Jurkat, Clone E6-1 (cell line): ENCODE measurements around the gene ATP10D.

Source experiments
- DNase-seq: peaks from one replicate; pipeline ENCODE4 v3.0.0-alpha.2; 2011; ENCODE audit warnings: low read depth, low spot score
- H3K4me3 ChIP-seq: 2 replicates; pipeline ENCODE4 v1.5.1; 2011; ENCODE audit warnings: mild to moderate bottlenecking, low read length, control low read depth, moderate library complexity

ATP10D gene

GRCh38 chr4:47640911-47641310 is 155.8 kb downstream of the ATP10D start:
- no peak for DNase-seq
- no peak overlapping the region for H3K4me3 ChIP-seq

- no peak overlapping the region for H3K4me3 ChIP-seq
- no peak for DNase-seq
These were observed 156.7 kb downstream of the ATP10D start for GRCh38 chr4:47641755-47642154.

DNA sequence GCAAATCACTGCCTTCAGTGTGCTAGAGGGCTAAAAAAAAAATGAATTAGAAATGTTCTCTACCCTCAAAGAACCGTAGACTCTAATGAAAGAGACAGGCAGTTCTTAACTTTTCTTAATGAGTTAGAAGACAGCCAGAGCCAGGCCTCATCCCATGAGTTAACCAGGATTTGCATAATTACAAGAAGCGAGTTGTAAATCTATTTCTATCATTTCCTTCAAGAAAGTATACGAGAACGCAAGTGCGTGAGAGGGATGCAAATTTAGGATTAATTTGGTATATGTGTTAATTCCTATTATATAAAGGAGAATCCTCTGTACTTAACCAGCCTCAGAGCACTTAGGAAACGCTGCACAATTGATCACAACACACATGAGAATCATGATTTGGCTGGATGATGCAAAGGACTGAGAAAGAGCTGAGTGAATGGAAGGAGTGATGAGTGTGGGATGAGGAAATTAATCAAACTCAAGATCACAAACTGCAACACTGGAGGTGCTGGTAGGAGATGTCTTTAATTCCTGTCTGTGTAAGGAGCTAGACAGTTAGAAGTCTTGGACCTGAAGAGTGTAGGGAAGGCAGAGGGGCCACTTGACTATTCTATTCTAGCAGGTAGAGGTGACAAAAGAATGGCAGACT is 157.2 kb downstream of the ATP10D start:
- DNase-seq: no peak
- no peak overlapping the region for H3K4me3 ChIP-seq
